ENCODE results near the gene CPNE4. TPM values are rescaled to one million over a fixed set of nuclear protein-coding genes. Genes with fewer than 3 reads are reported as not detected.

CPNE4 gene
- total and polyA plus RNA-seq, 9 of the 15 experiments (the other 6 are each of a cell fraction or from before 2014, with no cell fraction given), result not detected

GRCh38 chr3:132003685-132004084 lies 31.1 kb downstream of the CPNE4 start (continued):
- no peak for TF ChIP-seq ADNP (tag; IDR thresholded peaks at IDR 0.05)
- no peak for TF ChIP-seq NFXL1 (CRISPR knock-in tag; IDR thresholded peaks at IDR 0.05)
- TF ChIP-seq ZNF3 (CRISPR knock-in tag; IDR thresholded peaks at IDR 0.05), result no peak
- no peak for TF ChIP-seq RBM39 (optimal IDR thresholded peaks at IDR 0.05; ENCODE audit: low read depth, low read length)

GRCh38 chr3:132001999-132002398 lies 32.8 kb downstream of the CPNE4 start:
- no peaks in the 10 kb centered on the region for H3K36me3 ChIP-seq (ENCODE audit: control insufficient read depth, insufficient read depth, low read length)
- no peaks in the 10 kb centered on the region for H3K4me1 ChIP-seq (replicated peaks in 1 of 2; ENCODE audit: control insufficient read depth in 2 of 2, insufficient read depth in 2 of 2, low read length in 2 of 2)
- 2% methylated on average over 2 of the region's 2 CpGs for WGBS (ENCODE audit: insufficient coverage, low coverage, missing lambda C conversion rate)
- H3K27me3 ChIP-seq (ENCODE audit: control insufficient read depth in 2 of 2, insufficient read depth in 2 of 2, low read length in 2 of 2), result no peaks in the 10 kb centered on the region
- in situ Hi-C loops (cut with MboI), result loop anchor here (25.0 kb wide), 1 partner anchor 965 kb away; the partner anchor contains the start of genes ASTE1 and NEK11
- no peak for ATAC-seq
- no TSS peak for BruUV-seq (replicated peaks)
- ChIA-PET POLR2A (no interaction called here), CTCF (ENCODE audit: low intra/inter-chr PET ratio) (no interaction called here)
- H4K20me1 ChIP-seq (replicated peaks; ENCODE audit: control insufficient read depth, insufficient read depth, low read length), result no peaks in the 10 kb centered on the region
- no peak overlapping the region for H3K4me3 ChIP-seq
- no peaks in the 10 kb centered on the region for H3K79me2 ChIP-seq (ENCODE audit: control insufficient read depth, insufficient read depth, low read length)
- no peaks in the 10 kb centered on the region for H3K9me1 ChIP-seq (ENCODE audit: control insufficient read depth, insufficient read depth, low read length)
- no peak for DNase-seq (ENCODE audit: extremely low read depth in 1 of 4, low spot score in 3 of 4)
- FAIRE-seq, result no peak
- H2AFZ ChIP-seq (ENCODE audit: low read depth, low read length), result no peak overlapping the region
- H3K27ac ChIP-seq (ENCODE audit: extremely low read depth, low read depth, low read length), result no peak overlapping the region
- H3K9ac ChIP-seq (ENCODE audit: insufficient read depth in 1 of 2, low read depth in 2 of 2, low read length in 2 of 2), result no peak overlapping the region
- H3K9me3 ChIP-seq (replicated peaks; ENCODE audit: control insufficient read depth, insufficient read depth, low read depth, low read length), result no peaks in the 10 kb centered on the region
- intact Hi-C loops (cut with micrococcal nuclease), result no loop called here
- no peak overlapping the region for H3K4me2 ChIP-seq (ENCODE audit: insufficient read depth, low read length)
- TF ChIP-seq HNRNPK (IDR thresholded peaks at IDR 0.05; ENCODE audit: low read depth, low read length, poor library complexity, severe bottlenecking), result no peak
- TF ChIP-seq ZNF780A (CRISPR knock-in tag; IDR thresholded peaks at IDR 0.05), result no peak
- TF ChIP-seq ZNF76 (CRISPR knock-in tag; IDR thresholded peaks at IDR 0.05; ENCODE audit: borderline replicate concordance), result no peak
- TF ChIP-seq CCAR2 (IDR thresholded peaks at IDR 0.05; ENCODE audit: low read depth, low read length), result no peak
- no peak for TF ChIP-seq E2F6 (IDR thresholded peaks at IDR 0.05; ENCODE audit: borderline replicate concordance in 1 of 2, extremely low read depth in 1 of 2, insufficient read depth in 1 of 2, insufficient read length in 1 of 2, low read depth in 1 of 2, low read length in 1 of 2, poor library complexity in 1 of 2, severe bottlenecking in 1 of 2)
- TF ChIP-seq SMAD4 (CRISPR knock-in tag; conservative IDR thresholded peaks at IDR 0.05), result no peak
- TF ChIP-seq ZNF740 (CRISPR knock-in tag; IDR thresholded peaks at IDR 0.05), result no peak
- no peak for TF ChIP-seq ZNF740 (tag; IDR thresholded peaks at IDR 0.05)
- TF ChIP-seq SRSF1 (IDR thresholded peaks at IDR 0.05; ENCODE audit: low read depth, low read length), result no peak
- TF ChIP-seq TCF7L2 (IDR thresholded peaks at IDR 0.05; ENCODE audit: low read depth, low read length), result no peak
- TF ChIP-seq, protein P1, sequence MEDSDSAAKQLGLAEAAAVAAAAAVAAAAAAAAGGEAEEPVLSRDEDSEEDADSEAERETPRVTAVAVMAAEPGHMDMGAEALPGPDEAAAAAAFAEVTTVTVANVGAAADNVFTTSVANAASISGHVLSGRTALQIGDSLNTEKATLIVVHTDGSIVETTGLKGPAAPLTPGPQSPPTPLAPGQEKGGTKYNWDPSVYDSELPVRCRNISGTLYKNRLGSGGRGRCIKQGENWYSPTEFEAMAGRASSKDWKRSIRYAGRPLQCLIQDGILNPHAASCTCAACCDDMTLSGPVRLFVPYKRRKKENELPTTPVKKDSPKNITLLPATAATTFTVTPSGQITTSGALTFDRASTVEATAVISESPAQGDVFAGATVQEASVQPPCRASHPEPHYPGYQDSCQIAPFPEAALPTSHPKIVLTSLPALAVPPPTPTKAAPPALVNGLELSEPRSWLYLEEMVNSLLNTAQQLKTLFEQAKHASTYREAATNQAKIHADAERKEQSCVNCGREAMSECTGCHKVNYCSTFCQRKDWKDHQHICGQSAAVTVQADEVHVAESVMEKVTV (CRISPR knock-in tag; IDR thresholded peaks at IDR 0.05), result no peak
- TF ChIP-seq, protein P2, sequence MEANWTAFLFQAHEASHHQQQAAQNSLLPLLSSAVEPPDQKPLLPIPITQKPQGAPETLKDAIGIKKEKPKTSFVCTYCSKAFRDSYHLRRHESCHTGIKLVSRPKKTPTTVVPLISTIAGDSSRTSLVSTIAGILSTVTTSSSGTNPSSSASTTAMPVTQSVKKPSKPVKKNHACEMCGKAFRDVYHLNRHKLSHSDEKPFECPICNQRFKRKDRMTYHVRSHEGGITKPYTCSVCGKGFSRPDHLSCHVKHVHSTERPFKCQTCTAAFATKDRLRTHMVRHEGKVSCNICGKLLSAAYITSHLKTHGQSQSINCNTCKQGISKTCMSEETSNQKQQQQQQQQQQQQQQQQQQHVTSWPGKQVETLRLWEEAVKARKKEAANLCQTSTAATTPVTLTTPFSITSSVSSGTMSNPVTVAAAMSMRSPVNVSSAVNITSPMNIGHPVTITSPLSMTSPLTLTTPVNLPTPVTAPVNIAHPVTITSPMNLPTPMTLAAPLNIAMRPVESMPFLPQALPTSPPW (CRISPR knock-in tag; IDR thresholded peaks at IDR 0.05), result no peak
- TF ChIP-seq ZNF174 (CRISPR knock-in tag; IDR thresholded peaks at IDR 0.05), result no peak

Data from K562 (cell line).